GM10847 (cell line): Measurements from ENCODE around the gene PLEKHM3.

ENCODE experiments used
- POLR2A ChIP-seq: IDR thresholded peaks from 2 replicates; pipeline ENCODE4 v1.6.1; 2011; ENCODE audit not compliant: insufficient read length; ENCODE audit errors: extremely low read depth

Gene PLEKHM3

GRCh38 chr2:208042041-208042440 lies 16.7 kb upstream of the PLEKHM3 start:
- no peak for TF ChIP-seq POLR2A

- no peak for TF ChIP-seq POLR2A
Measured at GRCh38 chr2:208040199-208041171, 15.2 kb upstream of the PLEKHM3 start.

DNA sequence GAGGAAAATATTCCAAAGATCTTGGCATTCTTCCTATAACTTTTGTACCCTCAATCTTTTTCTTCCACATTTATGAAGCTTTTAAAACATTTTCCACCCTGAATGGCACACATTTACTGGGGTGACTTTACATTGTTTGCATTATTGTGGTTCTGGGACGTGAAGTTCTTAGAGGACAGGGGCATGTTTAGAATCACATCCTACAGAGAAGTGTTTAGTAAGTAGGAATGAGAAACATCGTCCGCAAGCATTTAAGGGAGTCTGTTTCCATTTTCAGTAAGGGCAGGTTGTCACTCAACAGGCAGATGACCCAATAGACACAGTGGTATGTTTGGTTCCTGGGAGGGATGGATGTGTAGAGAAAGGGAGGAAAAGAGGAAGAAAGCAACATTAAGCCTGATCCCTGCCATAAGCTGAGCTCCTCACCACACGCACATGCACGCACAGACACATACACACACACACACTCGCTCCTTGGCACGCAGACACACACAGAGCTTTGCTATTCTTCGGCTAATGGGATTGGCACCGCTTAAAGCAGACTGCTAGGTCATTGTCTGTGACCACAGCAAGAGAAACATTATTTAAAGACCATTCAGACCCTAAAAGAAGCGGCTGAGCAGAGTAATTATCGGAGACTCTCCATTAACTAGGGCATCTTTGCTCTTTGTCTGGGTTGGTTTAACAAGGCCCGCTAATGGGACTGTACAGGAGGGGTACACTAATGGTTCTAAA lies 14.2 kb upstream of the PLEKHM3 start:
- TF ChIP-seq POLR2A, result no peak

DNA sequence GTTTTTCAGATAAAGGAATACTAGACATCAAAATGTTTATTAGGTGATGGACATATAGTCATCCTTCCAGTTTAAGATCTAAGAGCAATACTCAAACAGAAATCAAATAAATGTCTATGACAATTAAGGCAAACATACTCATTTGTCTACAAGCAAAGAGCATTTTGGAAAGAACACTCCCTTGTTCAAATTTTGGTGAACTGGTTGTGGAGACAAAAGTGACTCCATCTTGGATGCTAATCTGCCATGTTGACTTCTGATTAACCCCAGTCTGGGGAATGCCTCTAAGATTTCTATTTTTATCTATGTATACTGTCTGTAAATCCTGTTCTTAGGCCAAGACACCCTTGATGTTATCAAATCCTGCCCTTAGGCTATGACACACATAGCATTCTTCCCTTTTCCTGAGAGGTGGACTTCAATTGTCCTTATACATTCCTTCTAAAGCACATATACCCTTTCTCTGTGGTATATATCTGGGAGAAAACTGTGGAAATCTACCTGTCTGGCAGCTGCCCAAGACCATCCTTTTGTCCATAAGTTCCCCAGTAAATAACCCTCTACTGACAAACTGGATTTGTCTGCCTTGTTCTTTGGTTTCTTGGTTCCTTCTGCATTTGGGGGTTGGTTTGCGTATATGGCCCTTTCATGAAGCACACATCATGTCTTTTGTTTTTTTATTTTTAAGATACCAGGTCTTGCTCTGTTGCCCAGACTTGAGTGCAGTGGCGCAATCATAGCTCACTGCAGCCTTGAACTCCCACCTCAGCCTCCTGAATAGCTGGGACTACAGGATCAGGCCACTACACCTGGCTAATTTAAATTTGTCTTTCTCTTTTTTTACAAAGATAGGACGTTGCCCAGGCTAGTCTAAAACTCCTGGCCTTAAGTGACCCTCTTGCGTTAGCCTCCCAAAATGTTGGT lies 12.5 kb upstream of the PLEKHM3 start:
- TF ChIP-seq POLR2A, result no peak

- TF ChIP-seq POLR2A, result no peak
Measured at GRCh38 chr2:208036357-208036756, 11.0 kb upstream of the PLEKHM3 start.

DNA sequence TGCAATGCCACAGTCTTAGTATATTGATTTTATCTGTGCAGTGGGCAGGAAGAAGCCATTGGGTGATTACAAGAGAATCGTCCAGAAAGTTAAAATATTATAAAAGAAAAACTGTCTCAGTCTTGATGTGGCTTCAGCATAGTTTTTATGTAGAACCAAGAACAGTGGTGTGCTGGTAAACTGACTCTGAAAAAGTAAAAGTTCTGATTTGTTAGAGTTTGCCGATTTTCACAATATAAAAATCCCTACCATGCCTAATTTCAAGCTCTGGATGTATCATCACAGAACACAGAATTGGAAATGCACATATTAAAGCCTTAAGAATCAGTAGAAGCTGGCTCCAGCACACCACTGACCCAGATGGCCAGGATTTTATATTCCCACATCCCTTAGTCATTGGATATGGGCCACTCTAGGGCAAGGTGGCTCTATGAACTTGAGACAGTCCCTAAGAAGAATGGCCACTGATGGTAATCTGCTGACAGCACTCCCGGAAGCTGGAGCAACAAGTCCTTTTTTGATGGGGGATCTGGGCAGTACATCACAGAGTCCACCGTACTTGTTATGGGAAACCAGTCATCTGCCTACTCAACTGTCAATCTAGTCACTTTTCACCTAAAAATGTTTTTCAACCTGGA lies 9.3 kb upstream of the PLEKHM3 start:
- no peak for TF ChIP-seq POLR2A

DNA sequence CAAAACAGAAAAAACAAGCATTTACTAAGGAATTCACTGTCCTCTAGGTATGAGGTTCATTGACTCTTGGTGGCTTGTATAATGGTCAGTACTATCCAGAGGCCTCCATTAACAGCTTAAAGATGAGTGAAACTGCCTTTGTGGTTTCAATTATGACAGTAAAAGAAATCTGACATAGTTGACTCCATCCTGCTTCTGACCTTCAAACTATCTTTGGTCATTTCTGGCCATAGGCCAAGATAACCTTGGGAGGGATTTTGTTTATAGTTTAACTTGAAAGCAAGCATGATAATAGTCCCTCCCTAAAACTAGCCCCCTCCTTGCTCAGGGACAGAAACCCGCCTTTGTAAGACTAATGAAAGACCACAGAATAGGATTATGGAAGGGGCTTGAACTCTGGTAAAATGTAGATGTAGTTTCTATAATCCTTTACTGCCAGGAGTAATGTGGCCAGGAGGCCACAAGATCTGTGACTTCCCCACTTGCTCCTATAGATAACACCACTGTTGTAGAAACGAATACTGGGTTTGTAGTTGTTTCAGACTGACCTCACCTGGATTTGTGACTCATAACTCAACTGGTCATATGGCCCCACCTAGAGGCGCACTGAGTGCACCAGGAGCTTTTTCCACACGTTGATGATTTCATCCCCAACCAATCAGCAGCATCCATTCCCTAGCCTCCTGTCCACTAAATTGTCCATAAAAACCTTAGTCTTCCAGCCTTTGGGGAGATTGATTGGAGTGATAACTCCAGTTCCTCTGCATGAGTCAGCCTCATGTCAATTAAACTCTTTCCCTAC lies 8.6 kb upstream of the PLEKHM3 start:
- no peak for TF ChIP-seq POLR2A

- TF ChIP-seq POLR2A, result no peak
Measured at GRCh38 chr2:208031608-208032019, 6.3 kb upstream of the PLEKHM3 start.

GRCh38 chr2:208025814-208026184 lies 472 bp upstream of the PLEKHM3 start:
- TF ChIP-seq POLR2A, result no peak

- TF ChIP-seq POLR2A, result no peak
Measured at GRCh38 chr2:208024091-208024490, 1.2 kb downstream of the PLEKHM3 start.

GRCh38 chr2:208020253-208020652 lies 5.1 kb downstream of the PLEKHM3 start:
- TF ChIP-seq POLR2A, result no peak

- TF ChIP-seq POLR2A, result no peak
Measured at GRCh38 chr2:208017721-208018120, 7.6 kb downstream of the PLEKHM3 start.

DNA sequence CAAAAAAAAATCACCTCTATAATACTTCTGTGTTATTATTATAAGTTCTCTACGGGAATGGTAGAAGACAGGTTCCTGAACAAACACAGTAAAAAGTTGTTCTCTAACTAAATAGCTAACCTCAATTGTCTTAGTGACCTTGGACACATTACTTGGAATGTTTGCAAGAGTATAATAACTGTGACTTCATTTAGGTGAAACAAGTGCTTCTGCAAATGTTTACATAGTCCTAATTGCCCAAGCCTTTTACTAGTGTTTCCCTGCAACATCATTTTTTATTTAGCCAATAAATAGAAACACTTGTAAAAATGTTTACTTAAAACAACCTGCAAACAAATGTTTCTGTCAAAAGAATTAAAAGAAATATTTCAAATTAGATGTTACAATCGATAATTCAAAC lies 9.9 kb downstream of the PLEKHM3 start:
- no peak for TF ChIP-seq POLR2A
